ACHN (cell line): Measurements from ENCODE around the gene KLF11.

Experiments
- DNase-seq: peaks from one replicate; pipeline ENCODE4 v3.0.0-alpha.2; 2015
- in situ Hi-C: cut with HindIII; loops from 2 replicates; pipeline ENCODE4 v1.10.0; 2017; ENCODE audit warnings: low sequenced_read_pairs, low pct_ligation_motif_present, low pct_unique_long_range_greater_than_20kb

The KLF11 gene

DNA sequence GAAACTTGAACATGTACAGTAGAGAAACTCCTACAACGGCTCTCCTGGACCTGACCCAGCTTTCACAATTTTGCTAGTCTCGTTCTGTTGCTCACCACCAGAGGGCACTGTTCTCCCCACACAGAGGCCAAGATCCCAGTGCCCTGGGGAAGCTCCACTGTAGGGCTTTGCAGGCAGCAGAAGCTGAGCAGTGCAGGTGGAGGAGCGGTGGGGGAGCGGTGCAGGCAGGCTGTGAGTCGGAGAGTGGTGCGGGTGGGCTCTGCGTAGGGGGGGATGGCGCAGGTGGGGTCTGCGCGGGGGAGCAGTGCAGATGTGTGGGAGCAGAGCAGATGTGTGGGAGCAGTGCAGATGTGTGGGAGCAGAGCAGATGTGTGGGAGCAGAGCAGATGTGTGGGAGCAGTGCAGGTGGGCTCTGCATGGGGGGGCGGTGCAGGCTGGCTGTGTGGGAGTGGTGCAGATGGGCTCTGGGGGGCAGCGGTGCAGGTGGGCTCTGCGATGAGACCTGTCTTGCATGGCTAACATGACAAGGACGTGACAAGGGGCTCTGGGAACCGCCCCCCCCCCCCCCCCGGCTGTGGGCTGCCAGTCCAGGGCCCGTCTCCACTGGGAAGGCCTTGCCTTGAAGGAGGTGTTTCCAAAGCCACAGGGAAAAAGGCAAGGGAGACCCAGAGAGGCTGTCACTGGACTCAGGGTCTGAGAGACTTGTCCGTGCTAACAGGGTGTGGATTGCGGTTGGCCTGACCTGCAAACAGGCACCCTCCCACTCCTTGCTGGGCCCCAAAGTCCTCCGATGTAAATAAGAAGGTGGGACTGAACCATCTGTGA, 29.5 kb downstream of the KLF11 start:
- peak; percentile 86 for DNase-seq
- in situ Hi-C loops: no loop called here

DNA sequence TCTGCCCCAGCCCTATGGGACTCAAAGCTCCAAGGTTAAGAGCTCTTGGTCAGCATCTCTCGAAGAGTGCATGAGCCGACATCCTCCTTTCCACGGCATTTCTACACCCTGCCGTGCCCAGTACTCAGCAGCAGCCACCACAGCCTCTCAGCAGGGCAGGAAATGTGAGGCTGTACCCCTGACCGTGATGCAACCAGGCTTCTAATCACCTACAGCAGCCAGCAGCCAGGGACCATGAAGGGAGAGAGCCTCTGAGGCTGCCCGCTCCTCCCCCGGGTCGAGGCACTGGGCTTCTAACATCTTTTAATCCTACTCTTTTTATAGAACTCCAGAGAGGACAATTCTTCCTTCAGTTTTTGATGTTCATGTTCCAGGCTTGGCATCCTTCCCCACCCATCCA, 30.4 kb downstream of the KLF11 start:
- DNase-seq: no peak
- in situ Hi-C loops: no loop called here

DNA sequence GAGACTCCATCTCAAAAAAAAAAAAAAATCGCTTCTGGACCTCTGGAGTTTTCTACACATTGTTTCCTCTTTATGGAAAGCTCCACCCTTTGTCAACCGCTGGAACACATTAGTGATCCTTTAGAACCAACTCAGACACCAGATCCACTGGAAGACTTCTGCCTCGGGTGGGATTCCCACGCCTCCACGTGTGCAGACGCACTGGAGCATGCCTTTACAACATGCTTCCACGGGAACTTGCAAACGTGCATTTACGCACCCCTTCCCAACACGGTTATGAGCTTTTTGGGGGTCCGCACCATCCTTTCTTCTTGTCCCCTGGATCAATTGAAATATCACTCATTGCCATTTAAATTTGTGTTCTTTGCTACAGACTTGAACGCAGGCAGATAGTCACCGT, 31.8 kb downstream of the KLF11 start:
- no peak for DNase-seq
- in situ Hi-C loops: no loop called here

DNA sequence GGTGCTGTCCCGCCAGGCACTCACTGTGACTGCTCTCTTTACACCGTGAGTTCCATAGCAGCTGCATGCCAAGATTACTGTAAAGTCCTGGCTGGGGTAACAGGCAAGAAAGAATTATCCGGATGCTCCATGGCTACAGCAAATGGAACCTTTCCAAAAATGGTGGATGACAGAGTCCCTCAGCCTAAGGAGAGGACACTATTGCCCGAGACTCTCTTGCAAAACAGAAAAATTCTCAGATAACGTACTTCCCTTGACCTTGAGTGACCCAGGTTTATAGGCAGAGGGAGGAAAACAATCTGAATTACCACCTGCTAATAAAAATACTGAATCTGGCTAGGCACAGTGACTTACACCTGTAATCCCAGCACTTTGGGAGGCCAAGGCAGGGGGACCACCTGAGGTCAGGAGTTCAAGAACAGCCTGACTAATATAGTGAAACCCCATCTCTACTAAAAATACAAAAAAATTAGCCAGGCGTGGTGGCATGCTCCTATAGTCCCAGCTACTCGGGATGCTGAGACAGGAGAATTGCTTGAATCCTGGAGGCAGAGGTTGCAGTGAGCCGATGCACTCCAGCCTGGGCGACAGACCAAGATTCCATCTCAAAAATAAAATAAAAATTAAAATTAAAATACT, 32.3 kb downstream of the KLF11 start:
- no peak for DNase-seq
- in situ Hi-C loops: no loop called here

DNA sequence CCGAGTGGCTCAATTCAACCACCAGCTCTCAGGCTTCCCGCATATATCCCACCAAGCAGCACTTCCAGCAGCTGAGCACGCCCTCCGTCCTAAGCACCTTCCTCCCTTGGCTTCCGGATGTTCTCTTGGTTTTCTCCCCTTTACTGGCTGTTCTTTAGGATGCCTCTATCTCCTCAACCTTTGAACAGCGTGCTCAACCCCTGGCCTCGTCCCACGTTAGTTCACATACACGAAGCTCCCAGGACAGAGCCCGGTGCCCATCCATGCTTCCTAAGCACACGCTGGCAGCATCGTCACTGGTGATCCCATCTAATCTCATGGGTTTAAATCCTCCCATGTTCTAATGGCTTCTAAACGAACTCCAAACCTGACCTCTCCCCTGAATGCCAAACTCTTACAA, 33.2 kb downstream of the KLF11 start:
- in situ Hi-C loops: no loop called here
- DNase-seq: no peak

DNA sequence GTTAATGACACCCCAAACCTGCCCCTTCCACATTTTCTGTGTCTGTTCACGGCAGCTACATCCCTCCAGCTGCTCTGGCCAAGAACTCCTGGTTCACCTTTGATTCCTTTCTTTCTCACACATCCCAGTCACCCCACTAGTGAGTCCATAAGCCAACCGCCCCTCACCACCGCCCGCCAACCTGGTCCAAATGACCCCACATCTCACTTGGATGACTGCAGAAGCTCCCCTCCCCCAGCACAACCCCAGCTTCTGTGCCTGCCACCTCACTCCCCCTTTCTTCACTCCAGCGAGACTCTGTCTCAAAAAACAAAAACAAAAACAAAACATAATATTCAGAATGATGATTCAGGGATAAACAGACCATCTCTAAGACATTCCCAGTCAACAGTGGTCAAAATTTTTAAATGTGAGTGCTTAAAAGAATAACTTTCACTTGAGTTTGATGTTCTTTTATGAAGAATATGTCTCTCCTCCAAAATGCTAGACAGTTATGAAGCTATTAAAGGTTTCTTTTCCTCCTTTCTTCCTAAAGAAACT, 33.7 kb downstream of the KLF11 start:
- DNase-seq: no peak
- in situ Hi-C loops: no loop called here

DNA sequence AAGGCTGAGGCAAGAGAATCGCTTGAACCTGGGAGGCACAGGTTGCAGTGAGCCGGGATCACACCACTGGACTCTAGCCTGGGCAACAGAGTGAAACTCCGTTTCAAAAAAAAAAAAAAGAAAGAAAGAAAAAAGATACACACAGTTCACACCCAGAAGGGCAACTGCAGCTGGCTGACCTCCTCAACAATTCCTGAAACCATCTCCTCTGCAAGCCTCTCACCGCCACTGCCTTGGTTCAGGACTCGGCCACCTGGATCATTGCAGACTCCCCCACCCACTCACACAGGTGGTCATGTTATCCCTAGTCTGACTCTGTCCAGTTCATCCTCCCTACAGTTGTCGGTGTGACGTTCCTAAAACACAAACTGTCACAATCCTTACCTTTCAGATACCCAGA, 34.7 kb downstream of the KLF11 start:
- no peak for DNase-seq
- in situ Hi-C loops: no loop called here

DNA sequence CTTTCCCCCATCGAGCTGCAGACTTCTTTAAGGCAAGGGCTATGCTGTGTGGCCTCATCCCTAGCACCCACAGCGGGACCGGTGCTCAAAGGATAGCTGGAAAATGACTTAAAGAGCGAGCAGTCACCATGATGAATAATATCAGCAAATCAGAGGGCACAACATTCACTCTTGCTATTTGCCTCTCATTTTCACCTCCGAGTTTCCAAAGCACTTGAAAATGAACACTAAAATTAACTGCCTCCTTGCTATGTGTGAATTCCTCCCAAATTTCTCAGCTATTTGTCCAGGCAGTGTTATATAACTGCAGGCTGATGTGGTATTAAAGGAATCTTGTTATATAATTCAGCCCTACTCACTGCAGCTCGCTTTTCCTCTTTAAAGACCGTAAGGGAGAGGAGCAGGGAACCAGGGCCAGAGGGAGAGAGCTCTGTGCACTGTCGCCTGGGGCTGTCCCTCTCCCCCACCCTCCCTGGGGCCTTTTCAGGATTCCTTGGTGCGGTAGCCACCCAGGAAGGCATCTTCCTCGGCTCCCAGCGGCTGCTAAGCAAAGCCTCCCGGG, 35.4 kb downstream of the KLF11 start:
- DNase-seq: no peak
- in situ Hi-C loops: no loop called here

DNA sequence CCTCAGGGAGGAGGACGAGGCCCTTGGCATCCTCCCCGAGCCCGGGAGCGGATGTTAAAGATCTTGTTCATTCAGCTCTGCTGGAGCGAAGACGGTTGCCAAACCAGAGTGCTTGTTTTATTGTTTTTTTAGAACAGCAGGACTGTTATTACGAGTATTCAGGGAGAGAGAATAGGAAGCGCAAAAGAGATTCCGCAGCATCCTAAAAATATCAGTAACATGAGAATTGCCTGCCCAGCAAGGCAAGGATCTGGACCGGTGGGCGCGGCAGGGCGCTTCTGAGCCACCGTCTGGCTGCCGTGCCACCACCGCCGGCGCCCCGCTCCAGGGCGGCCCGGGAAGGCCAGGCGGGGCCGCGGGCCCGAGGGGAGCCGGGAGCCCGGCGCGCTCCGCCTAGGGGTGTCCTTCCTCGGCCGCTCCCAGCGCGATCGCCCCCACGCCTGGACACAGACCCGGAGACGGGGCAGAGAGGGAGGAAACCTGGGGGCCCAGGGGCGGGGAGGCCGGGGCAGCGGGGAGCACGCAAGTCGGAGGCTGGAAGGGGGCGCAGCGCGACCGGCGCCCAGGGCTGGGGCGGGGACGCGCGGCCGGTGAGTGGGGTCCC, 36.0 kb downstream of the KLF11 start:
- DNase-seq: peak; percentile 38
- in situ Hi-C loops: no loop called here

DNA sequence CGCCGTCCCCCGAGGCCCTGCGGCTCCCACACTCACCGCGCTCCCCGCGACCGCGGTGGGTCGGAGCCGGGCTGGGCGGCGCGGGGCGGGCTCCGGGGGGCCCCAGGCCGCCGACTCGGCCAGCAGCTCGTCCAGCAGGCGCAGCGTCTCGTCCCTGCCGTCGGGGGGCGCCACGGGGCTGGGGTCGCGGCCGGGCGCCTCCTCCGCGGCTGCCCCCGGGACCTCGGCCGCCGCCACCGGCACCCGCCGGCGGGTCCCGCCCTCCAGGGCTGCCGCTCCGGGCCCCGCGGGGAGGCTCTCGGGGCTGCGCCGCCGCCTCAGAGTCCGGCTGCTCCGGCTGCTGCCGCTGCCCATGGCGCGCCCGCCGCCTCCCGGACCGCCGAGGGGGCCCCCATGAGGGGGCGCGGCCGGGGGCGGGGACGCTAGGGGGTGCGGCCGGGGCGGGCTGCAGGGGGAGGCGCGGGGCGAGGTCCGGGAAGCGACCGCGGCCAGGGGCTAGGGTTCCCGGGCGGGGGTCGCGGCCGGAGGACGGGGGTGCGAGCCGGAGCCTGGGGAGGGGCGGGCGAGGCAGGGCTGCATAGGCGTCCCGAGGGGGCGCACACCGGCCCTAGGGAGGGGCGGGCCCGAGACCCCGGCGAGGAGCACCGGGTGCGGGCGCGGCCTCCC, 36.7 kb downstream of the KLF11 start, which contains the start of gene CYS1:
Gene CYS1, minus strand, starts transcription at position 542 of the 666 bp plus-strand sequence. Its CDS starts 188 bp downstream, at position 354.
- in situ Hi-C loops: no loop called here

DNA sequence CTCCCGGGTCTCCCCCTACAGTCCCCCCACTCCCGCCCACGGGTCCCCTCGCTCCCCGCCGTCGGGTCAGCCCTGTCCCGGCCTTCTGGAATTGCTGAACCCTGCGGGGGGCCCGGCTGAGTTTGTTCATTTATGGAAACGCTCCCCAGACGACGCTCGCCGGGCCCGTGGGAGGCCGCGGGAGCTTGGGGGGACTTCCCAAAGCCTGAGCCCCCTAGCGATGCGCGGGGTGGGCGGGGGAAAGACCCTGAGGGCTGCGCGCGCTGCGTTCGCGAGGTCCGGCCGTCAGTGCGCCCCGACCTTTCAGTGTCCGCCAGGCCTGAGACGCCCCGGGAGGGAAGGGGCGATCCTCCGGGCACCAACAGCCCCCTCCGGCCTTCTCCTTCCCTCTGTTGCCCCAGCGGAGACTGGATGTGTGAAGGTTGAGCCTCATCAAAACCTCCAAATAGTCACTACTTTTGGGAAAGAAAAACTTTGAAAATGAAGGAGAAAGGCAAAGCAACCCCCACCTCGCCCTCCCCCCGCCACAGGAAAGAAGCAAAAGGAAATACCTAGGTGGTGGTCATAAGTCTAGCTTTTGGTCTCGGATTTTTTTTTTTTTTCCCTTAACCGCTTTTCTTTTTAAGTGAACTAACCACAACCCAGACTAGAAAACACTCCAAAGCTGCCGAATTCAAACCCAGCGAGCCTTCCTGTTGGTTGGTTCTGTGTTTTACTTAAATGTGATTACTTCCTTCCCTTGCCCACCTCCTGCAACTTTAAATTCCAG, 37.4 kb downstream of the KLF11 start:
- in situ Hi-C loops: no loop called here
- no peak for DNase-seq

More for the DNA sequence above, 36.7 kb downstream of the KLF11 start, which contains the start of gene CYS1:
- peak; percentile 18 for DNase-seq

DNA sequence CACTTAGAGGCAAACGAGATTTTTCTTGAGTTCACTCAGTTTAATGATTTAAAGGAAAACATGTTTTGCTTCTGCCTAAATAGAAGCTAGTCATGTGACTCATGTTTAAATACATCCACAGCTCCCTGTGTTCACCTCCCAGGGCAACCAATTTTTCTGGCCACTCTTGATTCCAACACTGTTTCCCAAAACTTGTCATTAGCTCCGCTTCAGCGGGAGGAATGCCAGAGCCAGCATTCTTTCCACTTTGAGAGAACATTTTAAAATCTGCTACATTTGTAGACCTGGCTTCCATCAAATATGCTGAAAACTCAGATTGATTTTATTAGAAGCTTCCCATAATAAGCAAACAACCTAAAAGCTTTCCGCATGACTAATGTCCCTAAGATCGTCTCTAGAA, 39.7 kb downstream of the KLF11 start:
- in situ Hi-C loops: no loop called here
- DNase-seq: no peak

DNA sequence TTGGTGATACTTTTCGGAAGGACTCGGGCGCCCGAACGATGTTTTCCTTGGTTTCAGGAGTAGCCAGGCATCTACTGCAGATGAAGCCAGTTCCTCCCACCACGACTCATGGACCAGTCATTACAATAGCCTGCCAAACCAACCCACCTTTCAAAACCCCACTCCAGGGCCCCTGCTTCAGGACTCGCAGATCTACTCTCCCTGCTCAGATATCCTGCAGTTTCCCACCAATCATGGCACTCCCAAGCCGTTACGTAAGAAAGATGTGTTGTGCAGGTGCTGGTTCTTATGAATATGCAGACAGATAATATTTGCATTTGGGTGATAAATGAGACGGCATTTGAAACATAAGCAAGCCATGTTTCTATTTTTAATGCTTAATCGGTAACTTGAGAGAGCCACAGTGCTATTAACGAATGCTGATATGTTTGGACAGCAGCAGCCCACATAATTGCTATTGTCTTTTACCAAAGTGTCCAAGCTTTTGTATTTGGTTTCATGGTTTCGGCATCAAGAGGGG, 40.4 kb downstream of the KLF11 start:
- DNase-seq: no peak
- in situ Hi-C loops: no loop called here

DNA sequence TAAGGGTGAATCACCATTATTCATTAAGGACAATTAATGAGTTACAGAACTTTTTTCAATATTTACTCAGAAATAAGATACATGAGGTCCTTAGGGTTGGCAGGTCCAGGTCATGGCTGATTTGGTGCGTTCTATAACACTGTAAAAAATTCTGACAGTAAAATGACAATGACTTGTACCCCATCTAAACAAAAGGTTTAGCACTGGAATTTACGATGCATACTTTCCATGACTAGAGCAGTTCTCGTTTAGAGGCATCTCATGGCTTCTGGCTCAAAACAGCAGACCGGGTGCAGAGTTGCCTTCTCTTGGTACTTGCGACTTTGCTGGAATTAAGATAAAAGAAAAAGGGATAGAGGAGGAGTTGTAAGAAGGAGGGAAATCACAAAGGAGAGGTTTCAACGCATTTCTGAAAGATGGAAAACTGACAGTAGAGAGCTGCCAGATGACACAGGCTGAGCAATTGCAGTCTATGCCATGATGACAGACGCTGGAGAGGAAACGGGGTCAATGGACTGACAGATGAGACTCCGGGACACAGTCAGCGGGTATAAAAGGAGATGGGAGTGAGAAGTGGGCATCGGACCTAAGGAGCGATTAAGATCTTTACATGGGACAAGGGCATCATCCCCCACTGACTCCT, 41.0 kb downstream of the KLF11 start:
- in situ Hi-C loops: no loop called here
- no peak for DNase-seq

DNA sequence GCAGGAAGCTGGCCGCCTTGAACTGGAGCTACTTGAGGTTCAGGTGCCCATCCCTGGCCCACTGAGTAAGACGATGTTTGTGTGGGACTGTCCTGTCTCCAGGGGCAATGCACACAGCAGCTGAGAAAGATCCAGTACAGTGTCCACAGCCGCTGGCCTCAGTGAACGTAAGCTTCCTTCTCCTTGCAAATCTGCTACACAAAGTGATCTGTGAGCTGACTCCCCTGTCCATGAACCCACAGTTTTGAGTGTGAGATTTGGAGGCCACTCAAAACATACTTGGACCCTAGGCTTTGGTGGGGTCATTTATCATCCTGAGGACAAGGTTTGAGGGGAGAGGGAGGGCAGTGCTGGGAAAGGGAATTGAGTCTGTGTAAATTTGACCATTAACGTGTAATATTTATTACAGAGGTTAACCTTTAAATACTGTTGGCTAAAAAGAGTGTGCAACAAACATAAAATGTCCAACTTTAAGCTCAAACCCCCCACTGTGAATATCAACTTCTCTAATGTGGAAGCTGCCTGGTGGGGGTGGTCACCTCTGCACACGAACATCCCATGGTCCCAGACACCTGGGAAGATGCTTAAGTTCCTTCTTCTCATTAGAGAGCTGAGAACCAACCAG, 41.8 kb downstream of the KLF11 start:
- DNase-seq: no peak

DNA sequence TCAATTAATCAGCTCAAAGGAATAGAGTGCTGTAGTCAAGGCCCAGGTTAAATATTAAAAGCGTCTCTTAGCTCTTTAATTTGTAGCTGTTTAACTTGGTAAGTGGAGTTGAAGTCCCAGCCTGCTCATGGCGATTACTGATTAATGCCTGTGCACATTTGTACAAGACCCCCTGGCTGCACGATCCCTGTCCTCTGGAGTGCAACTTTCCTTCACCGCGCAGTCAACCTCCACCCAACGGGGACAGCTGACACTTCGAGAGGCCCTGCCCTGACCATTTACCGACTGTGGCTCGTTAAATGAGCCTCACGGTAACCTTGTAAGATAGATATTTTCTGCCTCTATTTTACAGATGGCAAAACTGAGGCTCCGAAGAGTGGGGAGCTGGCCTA, 42.3 kb downstream of the KLF11 start:
- in situ Hi-C loops: no loop called here
- no peak for DNase-seq

More for the DNA sequence above, 41.8 kb downstream of the KLF11 start:
- in situ Hi-C loops: no loop called here

DNA sequence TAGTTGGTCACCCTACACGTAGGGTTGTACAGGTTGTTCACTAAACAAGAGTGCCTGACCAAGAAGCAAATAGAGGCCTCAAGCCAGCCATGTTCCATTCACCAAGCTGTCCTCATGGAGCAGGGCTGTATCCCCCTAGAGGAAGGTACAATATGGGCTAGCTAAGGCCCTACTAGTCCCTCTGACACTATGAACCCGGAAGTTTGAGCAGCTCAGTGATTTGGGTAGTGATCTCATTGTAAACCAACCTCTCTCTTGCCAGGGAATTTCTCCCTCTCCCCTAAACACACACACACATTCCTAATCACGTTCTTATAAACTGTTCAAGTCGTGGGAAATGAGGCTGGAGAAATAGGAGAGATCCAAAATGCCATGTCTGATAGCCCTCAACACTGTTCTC, 43.6 kb downstream of the KLF11 start:
- in situ Hi-C loops: no loop called here
- DNase-seq: no peak
